Measurements from ENCODE around the gene PLXNA3. TPM values are rescaled to one million over a fixed set of nuclear protein-coding genes. Genes with fewer than 3 reads are reported as not detected.
"Not testable (repeated sequence)": the region's sequence is repeated elsewhere in the genome, so short reads cannot be mapped to it uniquely, and the experiment has no call there.

The PLXNA3 gene
- total and polyA plus RNA-seq, 2 donors (not counting 1 experiment from before 2014, with no cell fraction given), result 17.8 to 18.4 TPM

DNA sequence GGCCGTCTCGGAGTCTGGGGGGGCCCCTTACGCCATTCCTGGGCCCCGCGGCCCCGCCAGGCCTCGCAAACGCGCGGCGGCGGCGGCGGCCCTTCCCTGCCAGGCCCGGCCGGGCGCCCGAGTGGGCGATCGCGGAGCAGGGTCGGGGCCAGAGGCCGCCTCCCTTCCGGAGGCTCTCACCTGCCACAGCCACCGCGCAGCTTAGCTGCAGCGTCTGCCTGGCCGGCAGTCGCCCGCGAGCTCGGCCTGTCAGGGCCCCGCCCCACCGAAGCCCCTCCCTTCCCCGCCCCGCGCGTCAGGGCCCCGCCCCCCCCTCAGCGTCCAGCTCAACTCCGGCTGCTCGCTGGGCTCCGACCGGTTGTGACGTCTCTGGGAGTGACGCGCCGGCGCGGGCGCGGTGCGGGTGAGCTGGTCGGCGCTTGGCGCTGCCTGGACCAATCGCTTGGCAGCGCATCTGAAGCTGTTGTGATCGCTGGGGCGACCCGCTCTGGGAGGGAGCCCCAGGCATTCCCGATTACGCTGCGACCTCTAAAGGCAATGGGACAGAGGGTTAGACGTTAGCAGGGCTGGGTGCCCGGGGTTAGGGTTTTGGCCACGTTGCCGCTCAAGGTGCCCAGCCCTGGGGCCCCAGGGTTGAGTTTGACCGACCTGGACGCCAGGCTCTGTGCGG lies 32.5 kb downstream of the PLXNA3 start, which contains the start of gene SLC10A3:
Gene SLC10A3, minus strand, starts transcription at position 216 of the 670 bp plus-strand sequence. CDS start 1,689 bp downstream, outside the sequence.
- H3K4me3 ChIP-seq (replicated peaks in 1 of 4; ENCODE audit: control extremely low read depth in 1 of 4, insufficient read depth in 1 of 4, low read depth in 3 of 4, low read length in 4 of 4), result peak within 1 kb of the TSS; percentile 33 to 67 (median 51)

GRCh38 chrX:154494715-154495114 lies 36.6 kb downstream of the PLXNA3 start:
- TF ChIP-seq, protein P1, sequence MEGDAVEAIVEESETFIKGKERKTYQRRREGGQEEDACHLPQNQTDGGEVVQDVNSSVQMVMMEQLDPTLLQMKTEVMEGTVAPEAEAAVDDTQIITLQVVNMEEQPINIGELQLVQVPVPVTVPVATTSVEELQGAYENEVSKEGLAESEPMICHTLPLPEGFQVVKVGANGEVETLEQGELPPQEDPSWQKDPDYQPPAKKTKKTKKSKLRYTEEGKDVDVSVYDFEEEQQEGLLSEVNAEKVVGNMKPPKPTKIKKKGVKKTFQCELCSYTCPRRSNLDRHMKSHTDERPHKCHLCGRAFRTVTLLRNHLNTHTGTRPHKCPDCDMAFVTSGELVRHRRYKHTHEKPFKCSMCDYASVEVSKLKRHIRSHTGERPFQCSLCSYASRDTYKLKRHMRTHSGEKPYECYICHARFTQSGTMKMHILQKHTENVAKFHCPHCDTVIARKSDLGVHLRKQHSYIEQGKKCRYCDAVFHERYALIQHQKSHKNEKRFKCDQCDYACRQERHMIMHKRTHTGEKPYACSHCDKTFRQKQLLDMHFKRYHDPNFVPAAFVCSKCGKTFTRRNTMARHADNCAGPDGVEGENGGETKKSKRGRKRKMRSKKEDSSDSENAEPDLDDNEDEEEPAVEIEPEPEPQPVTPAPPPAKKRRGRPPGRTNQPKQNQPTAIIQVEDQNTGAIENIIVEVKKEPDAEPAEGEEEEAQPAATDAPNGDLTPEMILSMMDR (conservative IDR thresholded peaks at IDR 0.05 in 1 of 2, IDR thresholded peaks at IDR 0.05 in 1 of 2; ENCODE audit: low read depth in 1 of 2, low read length in 2 of 2), result no peak
- no peak for TF ChIP-seq EZH2 (IDR thresholded peaks at IDR 0.05; ENCODE audit: low read length, missing control alignments)
- no peak overlapping the region for H3K4me2 ChIP-seq (ENCODE audit: extremely low read depth, insufficient read depth, low read length)
- no peak overlapping the region for H3K4me3 ChIP-seq (replicated peaks in 1 of 4; ENCODE audit: control extremely low read depth in 1 of 4, insufficient read depth in 1 of 4, low read depth in 3 of 4, low read length in 4 of 4)
- no peak for DNase-seq (ENCODE audit: low read depth in 2 of 2)
- no peaks in the 10 kb centered on the region for H3K4me1 ChIP-seq (ENCODE audit: control insufficient read depth, extremely low read depth, insufficient read depth, low read length)
- H4K20me1 ChIP-seq (ENCODE audit: control insufficient read depth, extremely low read depth, insufficient read depth, low read length), result no peaks in the 10 kb centered on the region
- H3K9ac ChIP-seq (ENCODE audit: insufficient read depth, low read length), result no peak overlapping the region
- no peaks in the 10 kb centered on the region for H3K79me2 ChIP-seq (ENCODE audit: control insufficient read depth, insufficient read depth, low read length)
- H3K27me3 ChIP-seq (ENCODE audit: control insufficient read depth, insufficient read depth, low read length), result no peaks in the 10 kb centered on the region
- no peak overlapping the region for H3K27ac ChIP-seq (ENCODE audit: insufficient read depth, low read length)
- H3K36me3 ChIP-seq (ENCODE audit: control insufficient read depth, insufficient read depth, low read length), result no peaks in the 10 kb centered on the region
- H3K9me3 ChIP-seq (ENCODE audit: control insufficient read depth, insufficient read depth, low read depth, low read length), result no peaks in the 10 kb centered on the region
- no peak overlapping the region for H2AFZ ChIP-seq (ENCODE audit: low read length)

More for the DNA sequence above, 32.5 kb downstream of the PLXNA3 start, which contains the start of gene SLC10A3:
- DNase-seq (ENCODE audit: low read depth in 2 of 2), result peak; percentile 91 to 92
- Histone ChIP-seq H3K36me3 (ENCODE audit: control insufficient read depth, insufficient read depth, low read length) (peaks cover 5% of the 10 kb centered on the region), H3K4me1 (ENCODE audit: control insufficient read depth, extremely low read depth, insufficient read depth, low read length) (peaks cover 2% of the 10 kb centered on the region), H3K27ac (ENCODE audit: insufficient read depth, low read length) (peak within 1 kb of the TSS; percentile 86), H3K27me3 (ENCODE audit: control insufficient read depth, insufficient read depth, low read length) (no peaks in the 10 kb centered on the region), H3K4me2 (ENCODE audit: extremely low read depth, insufficient read depth, low read length) (peak within 1 kb of the TSS; percentile 85), H3K9ac (ENCODE audit: insufficient read depth, low read length) (peak within 1 kb of the TSS; percentile 66), H3K79me2 (ENCODE audit: control insufficient read depth, insufficient read depth, low read length) (peaks cover 4% of the 10 kb centered on the region), H4K20me1 (ENCODE audit: control insufficient read depth, extremely low read depth, insufficient read depth, low read length) (no peaks in the 10 kb centered on the region), H2AFZ (ENCODE audit: low read length) (no peak within 1 kb of the TSS), H3K9me3 (ENCODE audit: control insufficient read depth, insufficient read depth, low read depth, low read length) (no peaks in the 10 kb centered on the region)
- TF ChIP-seq, protein P1 (conservative IDR thresholded peaks at IDR 0.05 in 1 of 2, IDR thresholded peaks at IDR 0.05 in 1 of 2; ENCODE audit: low read depth in 1 of 2, low read length in 2 of 2), result peak in 1 of 2 donors; percentile 2
- TF ChIP-seq EZH2 (IDR thresholded peaks at IDR 0.05; ENCODE audit: low read length, missing control alignments), result no peak

GRCh38 chrX:154495472-154495922 lies 37.4 kb downstream of the PLXNA3 start:
- H3K36me3 ChIP-seq (ENCODE audit: control insufficient read depth, insufficient read depth, low read length), result no peaks in the 10 kb centered on the region
- no peak for DNase-seq (ENCODE audit: low read depth in 2 of 2)
- H3K79me2 ChIP-seq (ENCODE audit: control insufficient read depth, insufficient read depth, low read length), result no peaks in the 10 kb centered on the region
- no peaks in the 10 kb centered on the region for H3K4me1 ChIP-seq (ENCODE audit: control insufficient read depth, extremely low read depth, insufficient read depth, low read length)
- no peaks in the 10 kb centered on the region for H3K27me3 ChIP-seq (ENCODE audit: control insufficient read depth, insufficient read depth, low read length)
- H3K4me3 ChIP-seq (replicated peaks in 1 of 4; ENCODE audit: control extremely low read depth in 1 of 4, insufficient read depth in 1 of 4, low read depth in 3 of 4, low read length in 4 of 4), result no peak overlapping the region
- TF ChIP-seq EZH2 (IDR thresholded peaks at IDR 0.05; ENCODE audit: low read length, missing control alignments), result no peak
- no peaks in the 10 kb centered on the region for H4K20me1 ChIP-seq (ENCODE audit: control insufficient read depth, extremely low read depth, insufficient read depth, low read length)
- no peak overlapping the region for H3K4me2 ChIP-seq (ENCODE audit: extremely low read depth, insufficient read depth, low read length)
- no peak overlapping the region for H2AFZ ChIP-seq (ENCODE audit: low read length)
- no peak overlapping the region for H3K27ac ChIP-seq (ENCODE audit: insufficient read depth, low read length)
- H3K9me3 ChIP-seq (ENCODE audit: control insufficient read depth, insufficient read depth, low read depth, low read length), result no peaks in the 10 kb centered on the region
- H3K9ac ChIP-seq (ENCODE audit: insufficient read depth, low read length), result no peak overlapping the region

- not testable (repeated sequence) for H3K4me2 ChIP-seq (ENCODE audit: extremely low read depth, insufficient read depth, low read length); H3K36me3 ChIP-seq (ENCODE audit: control insufficient read depth, insufficient read depth, low read length); DNase-seq (ENCODE audit: low read depth in 2 of 2); H3K9ac ChIP-seq (ENCODE audit: insufficient read depth, low read length); H4K20me1 ChIP-seq (ENCODE audit: control insufficient read depth, extremely low read depth, insufficient read depth, low read length); H3K4me1 ChIP-seq (ENCODE audit: control insufficient read depth, extremely low read depth, insufficient read depth, low read length); H3K79me2 ChIP-seq (ENCODE audit: control insufficient read depth, insufficient read depth, low read length); H2AFZ ChIP-seq (ENCODE audit: low read length); H3K27me3 ChIP-seq (ENCODE audit: control insufficient read depth, insufficient read depth, low read length); H3K9me3 ChIP-seq (ENCODE audit: control insufficient read depth, insufficient read depth, low read depth, low read length); H3K27ac ChIP-seq (ENCODE audit: insufficient read depth, low read length); H3K4me3 ChIP-seq (replicated peaks in 1 of 4; ENCODE audit: control extremely low read depth in 1 of 4, insufficient read depth in 1 of 4, low read depth in 3 of 4, low read length in 4 of 4)
These were observed 38.6 kb downstream of the PLXNA3 start for GRCh38 chrX:154496591-154497137.

GRCh38 chrX:154501423-154501822 lies 43.3 kb downstream of the PLXNA3 start:
- H2AFZ ChIP-seq (ENCODE audit: low read length); H3K27ac ChIP-seq (ENCODE audit: insufficient read depth, low read length); H3K9ac ChIP-seq (ENCODE audit: insufficient read depth, low read length); H3K4me2 ChIP-seq (ENCODE audit: extremely low read depth, insufficient read depth, low read length); H3K9me3 ChIP-seq (ENCODE audit: control insufficient read depth, insufficient read depth, low read depth, low read length); H3K4me1 ChIP-seq (ENCODE audit: control insufficient read depth, extremely low read depth, insufficient read depth, low read length); H3K27me3 ChIP-seq (ENCODE audit: control insufficient read depth, insufficient read depth, low read length); H3K4me3 ChIP-seq (replicated peaks in 1 of 4; ENCODE audit: control extremely low read depth in 1 of 4, insufficient read depth in 1 of 4, low read depth in 3 of 4, low read length in 4 of 4); H3K79me2 ChIP-seq (ENCODE audit: control insufficient read depth, insufficient read depth, low read length); H3K36me3 ChIP-seq (ENCODE audit: control insufficient read depth, insufficient read depth, low read length); DNase-seq (ENCODE audit: low read depth in 2 of 2); H4K20me1 ChIP-seq (ENCODE audit: control insufficient read depth, extremely low read depth, insufficient read depth, low read length): not testable (repeated sequence)
